ENCODE measurements around the gene TMEM38A.
"Not testable (repeated sequence)": the region's sequence is repeated elsewhere in the genome, so short reads cannot be mapped to it uniquely, and the experiment has no call there.

The TMEM38A gene

GRCh38 chr19:16698914-16699313 lies 38.0 kb downstream of the TMEM38A start:
- Histone ChIP-seq H3K9ac (ENCODE audit: low read length) (no peak overlapping the region), H3K9me2 (replicated peaks; ENCODE audit: insufficient read depth, low read length) (no peaks in the 10 kb centered on the region), H3K27ac (ENCODE audit: low read length) (no peak overlapping the region), H3K79me2 (ENCODE audit: low read length) (no peaks in the 10 kb centered on the region), H2AFZ (ENCODE audit: low read length) (no peak overlapping the region), H3K36me3 (replicated peaks; ENCODE audit: insufficient read depth, low read length) (no peaks in the 10 kb centered on the region), H3K9me3 (replicated peaks; ENCODE audit: insufficient read depth, low read length) (no peaks in the 10 kb centered on the region), H3F3A (ENCODE audit: insufficient read depth, low read length) (no peaks in the 10 kb centered on the region), H3K27me3 (replicated peaks; ENCODE audit: insufficient read depth, low read length) (no peaks in the 10 kb centered on the region), H3K4me2 (ENCODE audit: low read depth, low read length) (no peak overlapping the region), H3K4me3 (ENCODE audit: low read length) (no peak overlapping the region), H4K20me1 (ENCODE audit: insufficient read depth, low read length) (no peaks in the 10 kb centered on the region), H3K4me1 (ENCODE audit: low read length) (no peaks in the 10 kb centered on the region)
- TF ChIP-seq EZH2phosphoT487 (IDR thresholded peaks at IDR 0.05; ENCODE audit: low read length): no peak
- no peak for TF ChIP-seq CTCF (IDR thresholded peaks at IDR 0.05; ENCODE audit: low read length)
- DNase-seq: no peak

DNA sequence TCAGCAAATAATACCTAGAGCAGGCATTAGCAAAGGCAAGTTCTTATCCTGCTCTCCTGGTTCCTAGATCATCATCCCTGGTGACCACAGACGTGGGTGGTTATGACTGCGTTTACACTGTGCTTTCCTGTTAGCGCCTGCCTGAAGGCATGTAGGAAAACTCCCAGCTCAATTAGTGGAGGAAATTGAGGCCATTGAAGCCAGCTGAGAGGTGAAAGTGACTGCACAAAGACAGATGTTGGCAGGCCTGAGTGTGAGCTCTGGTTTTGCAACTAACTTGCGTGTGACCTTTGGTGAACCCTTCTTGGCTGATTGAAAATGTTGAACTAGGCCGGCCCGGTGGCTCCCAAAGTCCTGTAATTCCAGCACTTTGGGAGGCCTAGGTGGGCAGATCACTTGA lies 41.2 kb downstream of the TMEM38A start:
- Histone ChIP-seq H3K27ac (ENCODE audit: low read length) (no peak overlapping the region), H3K36me3 (replicated peaks; ENCODE audit: insufficient read depth, low read length) (no peaks in the 10 kb centered on the region), H3K79me2 (ENCODE audit: low read length) (no peaks in the 10 kb centered on the region), H4K20me1 (ENCODE audit: insufficient read depth, low read length) (no peaks in the 10 kb centered on the region), H3K9ac (ENCODE audit: low read length) (no peak overlapping the region), H3K9me2 (replicated peaks; ENCODE audit: insufficient read depth, low read length) (no peaks in the 10 kb centered on the region), H3K9me3 (replicated peaks; ENCODE audit: insufficient read depth, low read length) (no peaks in the 10 kb centered on the region), H3F3A (ENCODE audit: insufficient read depth, low read length) (no peaks in the 10 kb centered on the region), H3K27me3 (replicated peaks; ENCODE audit: insufficient read depth, low read length) (no peaks in the 10 kb centered on the region), H3K4me2 (ENCODE audit: low read depth, low read length) (no peak overlapping the region), H2AFZ (ENCODE audit: low read length) (no peak overlapping the region), H3K4me1 (ENCODE audit: low read length) (no peaks in the 10 kb centered on the region), H3K4me3 (ENCODE audit: low read length) (no peak overlapping the region)
- TF ChIP-seq EZH2 (optimal IDR thresholded peaks at IDR 0.05; ENCODE audit: low read depth, low read length) (no peak), EZH2phosphoT487 (IDR thresholded peaks at IDR 0.05; ENCODE audit: low read length) (no peak), CTCF (IDR thresholded peaks at IDR 0.05; ENCODE audit: low read length) (no peak)
- DNase-seq: no peak

GRCh38 chr19:16703677-16704076 lies 42.7 kb downstream of the TMEM38A start:
- Histone ChIP-seq H3F3A (ENCODE audit: insufficient read depth, low read length) (no peaks in the 10 kb centered on the region), H2AFZ (ENCODE audit: low read length) (no peak overlapping the region), H3K27me3 (replicated peaks; ENCODE audit: insufficient read depth, low read length) (no peaks in the 10 kb centered on the region), H3K36me3 (replicated peaks; ENCODE audit: insufficient read depth, low read length) (no peaks in the 10 kb centered on the region), H4K20me1 (ENCODE audit: insufficient read depth, low read length) (no peaks in the 10 kb centered on the region), H3K9ac (ENCODE audit: low read length) (no peak overlapping the region), H3K27ac (ENCODE audit: low read length) (no peak overlapping the region), H3K9me2 (replicated peaks; ENCODE audit: insufficient read depth, low read length) (no peaks in the 10 kb centered on the region), H3K4me1 (ENCODE audit: low read length) (no peaks in the 10 kb centered on the region), H3K79me2 (ENCODE audit: low read length) (no peaks in the 10 kb centered on the region), H3K4me2 (ENCODE audit: low read depth, low read length) (no peak overlapping the region), H3K4me3 (ENCODE audit: low read length) (no peak overlapping the region), H3K9me3 (replicated peaks; ENCODE audit: insufficient read depth, low read length) (no peaks in the 10 kb centered on the region)
- DNase-seq: no peak
- TF ChIP-seq EZH2 (optimal IDR thresholded peaks at IDR 0.05; ENCODE audit: low read depth, low read length) (no peak), CTCF (IDR thresholded peaks at IDR 0.05; ENCODE audit: low read length) (no peak), EZH2phosphoT487 (IDR thresholded peaks at IDR 0.05; ENCODE audit: low read length) (no peak)

GRCh38 chr19:16710870-16711269 lies 49.9 kb downstream of the TMEM38A start:
- not testable (repeated sequence) for H3K4me1 ChIP-seq (ENCODE audit: low read length); DNase-seq; H3K27me3 ChIP-seq (replicated peaks; ENCODE audit: insufficient read depth, low read length); H3K9me2 ChIP-seq (replicated peaks; ENCODE audit: insufficient read depth, low read length); H3K9me3 ChIP-seq (replicated peaks; ENCODE audit: insufficient read depth, low read length); H3K36me3 ChIP-seq (replicated peaks; ENCODE audit: insufficient read depth, low read length); H3F3A ChIP-seq (ENCODE audit: insufficient read depth, low read length); H3K4me2 ChIP-seq (ENCODE audit: low read depth, low read length); H3K4me3 ChIP-seq (ENCODE audit: low read length); H4K20me1 ChIP-seq (ENCODE audit: insufficient read depth, low read length); H2AFZ ChIP-seq (ENCODE audit: low read length); H3K9ac ChIP-seq (ENCODE audit: low read length); H3K27ac ChIP-seq (ENCODE audit: low read length); H3K79me2 ChIP-seq (ENCODE audit: low read length)

DNA sequence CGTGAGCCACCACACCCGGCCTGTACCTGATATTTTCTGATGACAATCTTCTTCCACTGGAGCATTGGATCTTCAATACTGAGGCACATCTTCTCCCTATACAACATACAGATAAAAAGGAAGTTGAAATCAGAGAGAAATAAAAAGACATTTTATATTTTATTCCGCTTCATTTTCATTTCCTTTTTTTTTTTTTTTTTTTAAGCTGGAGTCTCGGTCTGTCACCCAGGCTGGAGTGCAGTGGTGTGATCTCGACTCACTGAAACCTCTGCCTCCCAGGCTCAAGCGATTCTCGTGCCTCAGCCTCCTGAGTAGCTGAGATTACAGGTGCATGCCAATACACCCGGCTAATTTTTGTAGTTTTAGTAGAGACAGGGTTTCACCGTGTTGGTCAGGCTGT lies 51.4 kb downstream of the TMEM38A start:
- H3K79me2 ChIP-seq (ENCODE audit: low read length); H3K4me2 ChIP-seq (ENCODE audit: low read depth, low read length); H3F3A ChIP-seq (ENCODE audit: insufficient read depth, low read length); H3K27me3 ChIP-seq (replicated peaks; ENCODE audit: insufficient read depth, low read length); H4K20me1 ChIP-seq (ENCODE audit: insufficient read depth, low read length); H3K9me2 ChIP-seq (replicated peaks; ENCODE audit: insufficient read depth, low read length); H3K36me3 ChIP-seq (replicated peaks; ENCODE audit: insufficient read depth, low read length); H3K27ac ChIP-seq (ENCODE audit: low read length); H3K4me3 ChIP-seq (ENCODE audit: low read length); H3K9ac ChIP-seq (ENCODE audit: low read length); H2AFZ ChIP-seq (ENCODE audit: low read length); H3K9me3 ChIP-seq (replicated peaks; ENCODE audit: insufficient read depth, low read length); H3K4me1 ChIP-seq (ENCODE audit: low read length); DNase-seq: not testable (repeated sequence)
